Activated CD4-positive, alpha-beta T cell treated with anti-CD3 and anti-CD28 coated beads, Interleukin-2, amount 50 U/mL, for 48 hours (primary cell): ENCODE measurements around the gene SYT1.
"Not testable (repeated sequence)": the region's sequence is repeated elsewhere in the genome, so short reads cannot be mapped to it uniquely, and the experiment has no call there.

Experiments
- DNase-seq, 2 experiments: peaks; one replicate each; pipeline ENCODE4 v3.0.0-alpha.2; 2020

SYT1 gene

DNA sequence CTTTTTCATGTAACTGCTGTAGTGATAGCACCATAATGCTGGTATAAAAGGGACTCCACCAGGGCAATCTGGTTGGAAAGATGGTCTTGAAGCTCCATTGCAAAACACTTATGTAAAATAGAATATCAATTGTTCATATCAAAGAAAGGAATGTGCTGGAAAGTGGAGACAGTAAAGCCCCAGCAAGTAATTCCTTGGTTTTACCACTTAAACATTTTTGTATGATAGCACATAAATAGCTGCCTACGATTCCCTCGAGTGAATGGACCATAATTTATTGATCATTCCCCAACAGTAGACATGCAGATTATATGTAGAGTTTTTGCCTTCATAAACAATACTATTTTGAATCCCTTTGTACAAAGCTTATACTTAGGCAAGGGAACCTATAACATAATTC, 550.7 kb downstream of the SYT1 start:
- DNase-seq: no peak

DNA sequence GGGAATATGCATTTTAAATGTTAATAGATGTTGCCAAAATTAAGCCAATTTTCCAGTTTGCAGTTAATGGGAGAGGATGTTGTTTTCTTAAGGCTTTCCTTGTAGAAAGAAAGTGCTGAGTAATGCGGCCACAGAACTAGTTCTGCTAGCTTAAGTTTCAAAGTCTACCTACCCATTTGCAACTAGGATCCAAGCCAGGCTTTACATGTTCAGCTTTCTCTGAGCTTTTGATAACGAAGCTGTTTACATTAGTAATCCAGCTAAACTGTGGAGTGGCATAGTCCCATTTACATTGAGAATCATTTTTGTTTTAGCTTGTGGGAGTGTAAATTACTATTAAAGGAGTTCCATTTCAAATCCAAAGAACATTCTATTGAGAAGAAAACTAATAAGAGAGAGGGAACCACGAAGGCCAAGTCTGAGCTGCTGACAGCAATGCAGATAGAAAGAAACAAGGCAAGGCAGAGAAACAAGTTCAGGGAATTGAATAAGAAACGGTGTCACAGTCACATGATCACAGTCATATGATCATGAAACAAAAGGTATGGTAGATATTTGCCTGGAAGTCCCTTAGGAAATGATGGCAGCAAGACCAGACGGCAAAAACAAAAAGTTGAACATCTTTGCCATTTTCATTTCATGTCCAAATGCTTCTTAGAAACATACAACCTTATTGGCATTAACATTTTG, 551.3 kb downstream of the SYT1 start:
- no peak for DNase-seq

DNA sequence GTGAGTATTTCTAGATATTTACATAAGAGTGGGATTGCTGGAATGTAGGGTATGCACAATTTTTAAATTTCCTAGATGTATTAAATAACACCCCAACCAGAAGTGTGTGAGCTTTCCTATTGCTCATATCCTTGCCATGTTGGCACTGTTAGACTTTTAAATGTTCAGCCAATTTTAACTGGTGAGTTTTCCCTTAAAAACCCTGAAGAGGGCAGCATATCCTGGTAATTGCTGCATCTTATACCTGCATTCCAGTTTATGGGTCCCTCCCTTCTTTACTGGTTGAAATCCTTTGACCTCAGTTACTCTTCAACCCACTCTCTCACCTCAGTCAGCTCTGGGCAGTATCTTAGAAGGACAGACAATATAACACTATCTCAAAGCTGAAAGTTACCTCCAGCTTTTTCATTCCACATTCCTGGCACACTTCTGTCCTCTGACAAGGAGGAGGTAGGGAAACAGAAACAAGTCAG, 555.6 kb downstream of the SYT1 start:
- DNase-seq: no peak

DNA sequence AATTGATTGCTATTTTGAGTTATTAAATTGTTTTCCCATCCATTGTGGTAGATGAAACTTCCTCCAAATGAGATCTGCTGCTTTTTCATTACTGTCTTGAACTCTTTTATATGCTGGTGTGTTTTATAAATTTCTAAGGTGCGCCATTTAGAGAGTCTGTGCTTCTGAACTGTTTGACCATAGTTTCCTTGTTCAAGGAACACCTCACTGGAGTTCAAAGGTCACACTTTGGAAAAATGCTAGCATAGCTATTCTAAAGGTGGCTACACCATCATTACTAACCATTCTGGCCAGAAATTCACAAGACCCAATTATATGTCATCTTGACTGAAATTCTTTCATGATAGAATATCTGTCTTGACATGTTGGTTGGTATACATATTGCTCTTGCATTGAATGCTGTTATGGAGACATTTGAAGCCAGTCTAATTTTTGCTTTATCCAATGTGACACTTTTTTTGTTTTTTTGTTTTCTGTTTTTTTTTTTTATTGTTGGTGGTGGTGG, 556.7 kb downstream of the SYT1 start:
- DNase-seq: no peak

DNA sequence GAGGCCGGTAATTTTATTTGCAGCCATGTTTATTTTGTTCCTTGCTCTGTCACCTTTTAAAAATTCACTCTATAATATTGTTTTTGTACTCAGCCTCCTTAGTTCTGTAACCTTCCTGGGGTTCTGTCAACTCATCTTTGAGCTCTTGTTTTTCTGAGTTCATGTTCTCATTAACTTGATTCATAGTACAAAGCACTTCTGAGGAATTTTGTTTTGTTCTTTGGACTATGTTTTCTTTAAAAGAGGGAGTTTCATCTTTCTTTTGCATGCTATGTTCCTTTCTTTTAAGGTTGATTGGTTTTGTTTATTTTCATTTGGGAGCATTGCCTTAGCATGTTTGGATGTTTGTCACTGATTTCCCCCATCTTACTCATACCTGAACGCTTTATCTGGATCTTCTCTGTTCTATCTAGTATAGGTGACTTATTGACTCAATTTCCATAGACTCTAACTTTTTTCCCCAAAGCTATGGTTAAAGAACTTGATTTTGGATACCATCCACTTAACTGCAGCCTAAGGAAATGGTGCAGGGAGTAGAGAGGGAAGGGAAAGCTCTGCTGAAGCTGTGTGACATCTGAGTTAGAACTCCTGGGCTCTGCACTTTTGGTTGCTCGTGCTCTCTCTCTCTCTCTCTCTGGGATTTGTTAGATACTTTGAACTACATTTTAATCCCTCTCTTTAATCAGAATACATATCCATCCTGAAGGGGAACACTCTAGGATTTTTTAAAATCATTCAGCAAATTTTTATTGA, 557.7 kb downstream of the SYT1 start:
- no peak for DNase-seq

DNA sequence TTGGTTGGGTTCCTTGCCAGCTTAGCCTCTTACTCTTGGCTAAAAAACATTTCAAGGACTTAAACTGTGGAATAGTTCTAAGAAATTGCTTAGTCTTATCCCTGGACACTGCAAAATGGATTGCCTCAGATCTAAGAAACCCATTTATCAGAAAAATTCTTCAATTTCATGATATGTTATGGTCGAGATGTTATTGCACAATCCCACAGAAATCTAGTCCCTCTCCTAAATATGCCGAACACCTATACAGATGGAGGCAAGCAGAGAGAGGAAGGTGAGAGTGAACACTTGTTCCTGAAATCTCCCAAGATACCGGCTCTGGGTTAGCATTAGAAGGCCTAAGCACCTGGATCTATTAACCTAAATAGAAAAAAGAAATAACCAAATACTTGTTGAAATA, 559.0 kb downstream of the SYT1 start:
- no peak for DNase-seq

DNA sequence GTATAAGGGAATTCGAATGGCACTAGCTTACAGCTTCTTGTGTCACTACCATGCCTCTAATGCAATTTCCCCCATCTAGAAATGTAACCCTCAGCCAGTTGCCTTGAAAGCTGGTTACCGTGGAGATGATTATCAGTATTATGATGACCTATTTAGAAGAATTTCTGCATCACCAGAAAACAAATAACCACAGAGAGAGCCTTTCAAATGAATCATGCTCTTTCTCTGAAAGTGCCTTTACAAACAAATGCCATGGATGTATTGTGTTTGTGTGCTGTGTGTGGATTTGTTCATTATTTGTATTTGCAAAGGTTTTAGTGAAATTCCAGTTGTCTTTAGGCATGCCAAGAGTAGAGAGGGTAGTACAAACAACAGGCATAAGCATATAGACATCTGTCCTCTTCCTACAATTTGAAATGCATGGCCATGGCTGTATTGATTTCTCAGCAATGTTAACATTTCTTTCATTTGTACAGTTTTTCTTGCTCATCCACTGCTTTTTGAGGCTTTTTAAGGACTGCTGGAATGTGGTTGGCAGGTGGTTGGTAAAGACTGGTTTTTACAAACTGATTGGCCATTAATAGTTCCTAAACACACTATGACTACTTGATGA, 559.6 kb downstream of the SYT1 start:
- DNase-seq: no peak

DNA sequence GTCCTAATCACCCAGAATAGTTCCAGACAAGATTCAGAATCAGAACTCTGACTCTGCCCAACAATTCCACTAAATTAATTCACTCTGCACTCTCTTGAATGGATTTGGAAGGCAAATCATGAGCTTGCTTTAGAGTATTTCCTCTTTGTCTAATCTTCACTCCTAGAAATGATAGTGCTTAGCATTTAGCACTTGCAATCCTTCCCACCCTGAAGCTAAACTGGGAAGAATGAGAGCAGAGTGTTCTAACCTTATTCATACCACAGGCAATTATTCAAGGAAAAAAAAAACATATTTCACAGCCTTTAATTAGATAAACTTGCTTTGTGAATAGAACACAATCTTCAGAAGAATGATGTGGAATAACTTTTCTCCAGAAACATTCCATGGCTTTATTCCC, 561.5 kb downstream of the SYT1 start:
- no peak for DNase-seq

DNA sequence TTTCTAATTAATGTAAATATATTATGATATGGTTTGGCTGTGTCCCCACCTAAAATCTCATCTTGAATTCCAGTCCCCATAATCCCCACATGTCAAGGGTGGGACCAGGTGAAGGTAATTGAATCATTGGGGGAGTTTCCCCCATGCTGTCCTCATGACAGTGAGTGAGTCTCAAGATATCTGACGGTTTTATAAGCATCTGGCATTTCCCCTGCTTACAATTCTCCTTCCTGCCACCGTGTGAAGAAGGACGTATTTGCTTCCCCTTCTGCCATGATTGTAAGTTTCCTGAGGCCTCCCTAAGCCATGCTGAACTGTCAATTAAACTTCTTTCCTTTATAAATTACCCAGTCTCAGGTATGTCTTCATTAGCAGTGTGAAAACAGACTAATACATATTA, 562.2 kb downstream of the SYT1 start:
- not testable (repeated sequence) for DNase-seq

DNA sequence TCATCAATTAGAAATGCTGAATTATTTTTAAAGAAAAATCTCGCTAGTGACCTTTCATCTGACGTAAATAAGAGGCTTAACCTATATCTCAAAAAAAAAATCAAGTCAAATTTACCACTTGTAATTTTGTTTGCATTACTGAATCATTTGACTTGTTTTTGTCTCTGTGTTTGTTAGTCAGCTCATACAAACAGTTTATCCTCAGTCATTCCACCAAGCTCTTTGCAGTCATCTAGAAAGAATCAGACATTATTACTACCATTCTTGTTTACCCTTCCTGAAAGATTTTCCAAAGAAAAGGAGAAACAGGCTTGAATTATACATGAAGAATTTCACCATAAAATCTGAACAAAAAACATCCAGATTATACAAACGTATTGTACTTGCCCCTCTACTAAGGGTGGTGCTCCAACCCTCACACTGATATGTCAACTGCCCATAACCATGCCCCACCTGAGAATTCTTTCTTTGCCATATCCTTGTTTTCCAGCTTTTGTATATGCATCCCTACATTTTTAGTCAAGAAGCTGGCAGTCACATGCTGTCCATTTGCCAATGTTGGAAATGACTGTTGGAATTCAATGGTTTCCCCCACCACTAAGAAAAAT, 569.0 kb downstream of the SYT1 start:
- DNase-seq: no peak

DNA sequence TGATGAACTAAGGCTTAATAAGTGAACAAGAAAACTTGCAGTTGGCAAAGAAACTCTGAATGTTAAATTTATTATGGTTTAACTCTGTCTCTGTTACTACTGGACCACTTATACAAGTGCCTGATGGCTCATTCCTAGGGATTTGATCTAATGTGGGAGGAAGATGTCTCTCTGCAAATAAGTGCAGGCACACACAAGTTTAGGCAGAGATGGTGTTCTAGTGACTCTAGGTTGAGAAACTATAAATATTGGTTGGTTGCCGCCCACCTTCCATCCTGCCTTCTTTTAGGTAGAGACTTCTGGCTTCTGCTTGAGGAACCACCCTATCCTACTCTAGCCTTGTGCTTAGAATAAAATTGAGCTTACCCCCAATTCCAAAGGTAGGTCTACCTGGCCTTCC, 570.0 kb downstream of the SYT1 start:
- DNase-seq: no peak

DNA sequence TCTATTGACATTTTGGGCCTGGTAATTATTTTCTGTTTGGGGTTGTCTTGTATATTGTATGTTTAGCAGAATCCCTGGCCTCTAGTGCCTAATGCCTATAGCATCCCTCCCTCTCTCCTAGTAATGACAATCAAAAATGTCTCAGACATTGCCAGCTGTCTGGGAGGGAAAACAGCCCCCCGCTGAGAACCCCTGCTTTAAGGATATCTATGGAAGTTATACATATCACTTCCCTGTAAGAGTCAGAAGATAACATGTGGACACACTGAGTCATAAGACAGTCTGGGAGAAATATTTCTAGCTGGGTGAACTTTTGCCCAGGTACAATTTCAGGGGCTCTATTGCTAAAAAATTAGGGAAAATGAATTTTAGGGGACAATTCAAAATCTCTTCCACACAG, 571.2 kb downstream of the SYT1 start:
- no peak for DNase-seq

DNA sequence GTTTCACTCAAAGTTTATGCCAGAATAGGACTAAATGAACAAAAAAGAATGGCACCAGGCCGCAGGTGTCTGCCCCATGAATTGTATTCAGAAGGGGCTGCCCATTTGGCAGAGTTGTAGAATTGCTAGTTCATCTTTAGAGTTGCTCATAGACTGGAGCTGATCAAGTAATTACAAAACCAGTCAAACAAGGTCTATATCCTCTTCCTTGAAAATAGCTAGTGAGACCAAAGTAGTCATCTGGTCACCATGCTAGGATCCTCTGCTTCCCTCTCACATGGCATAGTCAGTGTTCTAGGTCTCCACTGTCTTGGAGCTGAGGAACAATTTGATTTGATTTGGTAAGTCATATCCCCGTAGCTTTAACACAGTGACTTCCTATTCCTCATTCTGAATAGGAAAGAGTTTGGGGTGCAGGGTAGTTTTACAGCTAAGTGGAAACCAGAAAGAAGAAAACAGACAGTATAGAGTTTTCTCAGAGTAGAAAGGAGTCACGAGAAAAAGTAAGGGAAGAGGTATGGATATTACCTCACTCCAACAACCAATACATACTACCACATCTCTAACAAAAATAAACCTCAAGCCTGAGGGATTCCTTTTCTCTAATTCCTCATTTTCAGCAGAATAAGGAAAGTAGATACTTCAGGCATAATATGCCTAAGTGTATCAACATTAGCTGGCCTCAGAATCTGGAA, 574.1 kb downstream of the SYT1 start:
- DNase-seq: no peak

DNA sequence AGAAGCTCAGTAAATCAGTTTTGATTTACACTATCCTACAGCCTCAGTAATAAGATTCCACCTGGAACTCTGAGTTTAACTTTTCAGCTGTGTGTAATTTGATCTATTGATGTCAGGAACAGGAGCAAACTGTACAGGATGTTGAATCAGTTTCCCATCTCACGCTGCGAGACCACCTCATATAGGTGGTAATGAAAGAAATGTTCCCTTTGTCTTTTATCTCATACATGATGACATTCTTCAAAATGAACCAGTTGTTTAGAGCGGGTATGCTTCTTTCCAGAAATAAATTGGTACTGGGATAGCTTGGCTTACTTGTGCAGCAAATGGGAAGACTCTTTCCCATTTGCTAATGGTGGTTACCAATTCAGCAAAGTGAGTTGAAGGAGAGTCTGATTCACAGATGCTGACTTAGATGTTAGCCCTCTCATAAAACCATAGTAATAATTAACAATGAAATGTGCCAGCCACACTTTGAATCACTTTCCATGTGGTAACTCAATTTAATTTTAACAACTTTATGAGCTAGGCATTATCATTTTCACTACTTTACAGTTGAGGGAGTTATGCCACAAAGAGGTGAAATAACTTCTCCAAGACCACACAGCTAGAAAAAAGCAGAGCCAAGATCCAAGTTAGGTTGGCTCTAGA, 574.7 kb downstream of the SYT1 start:
- DNase-seq: no peak

DNA sequence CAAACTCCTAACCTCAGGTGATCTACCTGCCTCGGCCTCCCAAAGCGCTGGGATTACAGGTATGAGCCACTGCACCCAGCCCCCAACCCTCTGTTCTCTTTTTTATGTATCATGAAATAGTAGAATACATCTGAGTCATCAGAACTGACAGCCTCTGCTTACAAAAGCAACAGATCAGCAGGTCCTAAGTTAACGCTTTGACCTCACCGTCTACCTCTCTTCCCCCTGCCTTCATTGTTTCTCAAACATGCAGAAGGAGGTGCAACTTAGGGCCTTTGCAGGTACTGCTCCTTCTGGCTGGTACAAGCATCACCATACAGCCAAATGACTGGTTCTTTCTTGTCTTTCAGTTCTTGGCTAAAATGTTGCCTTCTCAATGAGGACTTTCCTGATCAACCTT, 577.0 kb downstream of the SYT1 start:
- DNase-seq: no peak

DNA sequence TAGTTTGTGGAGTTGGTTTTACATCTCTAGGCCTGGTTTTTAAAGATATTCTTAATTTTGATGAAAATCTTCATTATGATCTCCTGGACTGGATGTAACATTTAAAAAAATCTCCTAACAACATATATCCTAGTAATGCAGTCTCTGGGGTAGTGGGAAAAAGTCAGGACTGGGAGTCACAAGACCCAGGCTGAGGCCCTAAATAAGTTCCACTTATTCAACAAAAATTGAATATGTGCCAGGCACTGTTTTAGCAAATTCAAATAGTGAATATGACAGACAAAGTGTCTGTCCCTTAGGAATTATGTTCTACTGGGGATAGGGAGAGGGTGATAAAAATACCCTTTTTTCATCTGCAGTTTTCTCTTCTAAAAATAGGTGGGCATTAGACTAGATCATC, 577.8 kb downstream of the SYT1 start:
- DNase-seq: no peak

DNA sequence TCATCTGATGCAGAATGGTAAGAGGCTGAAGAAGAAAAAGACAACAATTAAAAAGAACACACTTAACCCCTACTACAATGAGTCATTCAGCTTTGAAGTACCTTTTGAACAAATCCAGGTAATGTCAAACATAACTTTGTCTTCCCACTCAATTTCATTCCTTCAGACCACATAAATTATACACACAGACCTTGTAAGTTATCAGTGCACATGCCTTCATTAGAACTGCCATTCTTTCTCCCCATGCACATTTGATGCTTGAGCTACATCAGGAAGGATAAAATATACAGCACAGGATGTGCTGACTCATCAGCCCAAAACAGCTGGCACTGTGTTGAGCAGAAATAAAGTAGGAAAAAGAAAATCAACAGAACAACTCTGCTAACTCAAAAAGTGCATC, 579.5 kb downstream of the SYT1 start:
- no peak for DNase-seq

DNA sequence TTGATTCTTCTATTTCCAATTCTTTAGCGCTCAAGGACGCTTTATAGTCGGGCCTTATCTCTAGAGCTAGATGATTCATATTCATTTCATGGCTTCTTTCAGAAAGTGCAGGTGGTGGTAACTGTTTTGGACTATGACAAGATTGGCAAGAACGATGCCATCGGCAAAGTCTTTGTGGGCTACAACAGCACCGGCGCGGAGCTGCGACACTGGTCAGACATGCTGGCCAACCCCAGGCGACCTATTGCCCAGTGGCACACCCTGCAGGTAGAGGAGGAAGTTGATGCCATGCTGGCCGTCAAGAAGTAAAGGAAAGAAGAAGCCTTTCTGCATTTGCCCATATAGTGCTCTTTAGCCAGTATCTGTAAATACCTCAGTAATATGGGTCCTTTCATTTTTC, 584.2 kb downstream of the SYT1 start:
- no peak for DNase-seq

DNA sequence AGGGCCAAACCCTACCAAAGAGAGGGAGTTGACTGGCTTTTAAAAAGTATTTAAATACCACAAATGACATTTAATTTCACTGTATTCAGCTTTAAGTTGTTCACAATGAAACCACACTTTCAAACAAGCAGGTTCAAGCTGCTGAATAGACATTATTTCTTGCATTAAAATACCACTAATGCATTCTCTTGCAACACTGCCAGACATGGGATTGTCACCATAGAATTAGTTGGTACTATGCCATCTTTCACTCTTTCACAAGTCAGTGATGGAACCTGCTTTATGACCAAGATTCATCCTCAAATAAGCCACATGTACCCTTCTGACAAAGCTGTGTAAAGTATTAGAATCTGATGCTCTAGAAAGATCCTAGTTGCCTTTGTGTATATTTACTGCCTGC, 586.8 kb downstream of the SYT1 start:
- DNase-seq: no peak

DNA sequence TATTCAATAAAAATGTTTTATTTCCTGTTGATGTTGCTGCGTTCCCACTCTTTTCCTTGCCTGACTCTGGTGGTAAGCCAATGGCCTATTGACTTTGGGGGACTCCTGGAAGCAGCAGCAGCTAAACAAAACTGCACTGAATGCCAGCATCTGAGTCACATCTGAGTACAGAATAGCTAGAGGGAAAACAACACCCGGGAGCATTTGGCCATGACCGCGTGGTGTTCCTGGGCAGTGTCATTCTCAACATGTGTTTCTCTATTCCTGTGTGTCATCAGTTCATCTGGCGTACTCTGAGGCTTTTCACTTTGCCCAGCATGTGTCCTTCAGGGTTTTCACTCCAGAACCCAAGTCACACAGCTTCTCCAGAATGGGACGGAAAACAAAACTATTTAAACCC, 587.4 kb downstream of the SYT1 start:
- no peak for DNase-seq

DNA sequence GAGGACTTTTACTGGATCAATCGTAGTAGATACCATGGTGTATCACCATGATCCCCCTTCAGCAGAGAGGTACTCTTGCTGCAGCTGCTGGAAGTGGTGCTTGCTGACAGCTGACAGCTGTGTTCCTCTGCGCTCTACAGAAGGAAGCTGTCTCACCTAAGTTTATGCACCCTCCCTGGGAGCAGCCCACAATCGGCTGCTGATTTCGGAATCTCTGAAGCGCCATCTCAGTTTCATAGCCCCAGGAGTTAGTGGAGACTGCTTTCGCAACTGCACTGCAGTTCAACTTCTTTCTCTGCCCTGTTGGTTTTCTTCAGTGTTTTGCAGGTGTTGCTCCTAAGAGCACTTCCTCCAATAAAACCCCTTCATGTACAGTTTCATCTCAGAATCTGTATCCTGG, 588.3 kb downstream of the SYT1 start:
- no peak for DNase-seq

DNA sequence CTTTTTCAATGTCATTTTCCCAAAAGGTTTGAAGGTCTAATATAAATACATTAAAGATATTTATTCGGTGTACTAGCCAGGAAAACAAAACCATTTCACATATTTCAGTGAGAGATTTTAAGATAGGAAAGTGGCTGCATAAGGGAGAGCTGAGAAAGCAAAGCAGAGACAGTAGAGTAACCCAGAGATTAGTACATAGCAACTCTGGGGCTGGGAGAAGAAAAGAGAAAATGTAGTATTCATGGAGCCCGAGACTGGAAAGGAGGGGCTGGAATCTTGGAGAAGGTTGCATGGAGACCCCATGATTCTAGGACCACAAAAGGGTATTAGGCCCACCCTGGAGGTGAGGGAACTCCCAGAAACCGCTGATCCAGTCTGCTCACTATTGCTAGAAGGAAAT, 589.2 kb downstream of the SYT1 start:
- no peak for DNase-seq
